ENCODE measurements around the gene DHDDS. TPM values are rescaled to one million over a fixed set of nuclear protein-coding genes. Genes with fewer than 3 reads are reported as not detected.

DHDDS gene
- total RNA-seq, 1 experiment from 2014 or later, result 17.0 TPM

GRCh38 chr1:26517766-26518049 is 85.6 kb downstream of the DHDDS start:
- Histone ChIP-seq H3K9me2 (replicated peaks; ENCODE audit: insufficient read depth, low read length) (no peaks in the 10 kb centered on the region), H3K4me2 (ENCODE audit: low read depth, low read length, poor library complexity, severe bottlenecking) (no peak overlapping the region), H4K20me1 (ENCODE audit: insufficient read depth, low read depth, low read length) (no peaks in the 10 kb centered on the region), H3K79me2 (ENCODE audit: low read length) (no peaks in the 10 kb centered on the region), H3K36me3 (ENCODE audit: insufficient read depth, low read length) (no peaks in the 10 kb centered on the region), H3K4me3 (ENCODE audit: low read length) (no peak overlapping the region), H2AFZ (ENCODE audit: low read length) (no peak overlapping the region), H3K9ac (ENCODE audit: low read length) (no peak overlapping the region), H3K27ac (ENCODE audit: low read length) (no peak overlapping the region), H3K4me1 (ENCODE audit: low read length) (no peaks in the 10 kb centered on the region), H3K27me3 (ENCODE audit: low read length) (no peaks in the 10 kb centered on the region), H3K9me3 (ENCODE audit: low read length) (no peaks in the 10 kb centered on the region)
- DNase-seq, result no peak

DNA sequence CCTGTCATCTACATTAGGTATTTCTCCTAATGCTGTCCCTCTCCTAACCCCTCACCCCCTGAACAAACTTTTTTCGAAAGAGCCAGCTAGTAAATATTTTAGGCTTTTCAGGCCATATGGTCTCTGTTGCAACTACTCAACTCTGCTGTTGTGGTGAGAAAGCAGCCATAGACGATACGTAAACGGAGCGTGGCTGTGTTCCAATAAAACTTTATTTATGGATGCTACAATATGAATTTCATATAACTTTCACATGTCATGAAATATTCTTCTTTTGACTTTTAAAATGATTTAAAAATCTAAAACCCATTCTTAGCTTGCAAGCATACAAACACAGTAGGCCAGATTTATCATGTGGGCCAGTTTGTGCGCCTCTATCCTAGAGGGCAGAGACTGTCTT is 86.2 kb downstream of the DHDDS start:
- no peak overlapping the region for H2AFZ ChIP-seq (ENCODE audit: low read length)
- no peaks in the 10 kb centered on the region for H3K9me2 ChIP-seq (replicated peaks; ENCODE audit: insufficient read depth, low read length)
- H3K36me3 ChIP-seq (ENCODE audit: insufficient read depth, low read length), result no peaks in the 10 kb centered on the region
- no peaks in the 10 kb centered on the region for H3K4me1 ChIP-seq (ENCODE audit: low read length)
- H3K4me3 ChIP-seq (ENCODE audit: low read length), result no peak overlapping the region
- no peaks in the 10 kb centered on the region for H4K20me1 ChIP-seq (ENCODE audit: insufficient read depth, low read depth, low read length)
- H3K79me2 ChIP-seq (ENCODE audit: low read length), result no peaks in the 10 kb centered on the region
- H3K4me2 ChIP-seq (ENCODE audit: low read depth, low read length, poor library complexity, severe bottlenecking), result no peak overlapping the region
- no peaks in the 10 kb centered on the region for H3K27me3 ChIP-seq (ENCODE audit: low read length)
- no peak for DNase-seq
- H3K9ac ChIP-seq (ENCODE audit: low read length), result no peak overlapping the region
- no peaks in the 10 kb centered on the region for H3K9me3 ChIP-seq (ENCODE audit: low read length)
- no peak overlapping the region for H3K27ac ChIP-seq (ENCODE audit: low read length)

- Histone ChIP-seq H2AFZ (ENCODE audit: low read length) (no peak overlapping the region), H3K27ac (ENCODE audit: low read length) (no peak overlapping the region), H4K20me1 (ENCODE audit: insufficient read depth, low read depth, low read length) (no peaks in the 10 kb centered on the region), H3K79me2 (ENCODE audit: low read length) (no peaks in the 10 kb centered on the region), H3K4me3 (ENCODE audit: low read length) (no peak overlapping the region), H3K4me2 (ENCODE audit: low read depth, low read length, poor library complexity, severe bottlenecking) (no peak overlapping the region), H3K9me3 (ENCODE audit: low read length) (no peaks in the 10 kb centered on the region), H3K9me2 (replicated peaks; ENCODE audit: insufficient read depth, low read length) (no peaks in the 10 kb centered on the region), H3K4me1 (ENCODE audit: low read length) (no peaks in the 10 kb centered on the region), H3K9ac (ENCODE audit: low read length) (no peak overlapping the region), H3K36me3 (ENCODE audit: insufficient read depth, low read length) (no peaks in the 10 kb centered on the region), H3K27me3 (ENCODE audit: low read length) (no peaks in the 10 kb centered on the region)
- DNase-seq, result no peak
Measured at GRCh38 chr1:26520339-26520738, 88.2 kb downstream of the DHDDS start.

Other genes starting within 250 kb of the DHDDS start
- not detected in 2 replicates for gene CATSPER4, start 241.7 kb upstream of the DHDDS start, total RNA-seq (2014; rRNA removed; shearing (Covaris generic); ENCODE audit: low replicate concordance)
- 23.8 and 31.5 TPM in 2 replicates for gene CEP85, start 198.1 kb upstream of the DHDDS start, total RNA-seq (2014; rRNA removed; shearing (Covaris generic); ENCODE audit: low replicate concordance)
- 108 and 143 TPM in 2 replicates for gene SH3BGRL3, start 152.2 kb upstream of the DHDDS start, total RNA-seq (2014; rRNA removed; shearing (Covaris generic); ENCODE audit: low replicate concordance)
- 20.7 and 56.0 TPM in 2 replicates for gene UBXN11, start 125.7 kb upstream of the DHDDS start, total RNA-seq (2014; rRNA removed; shearing (Covaris generic); ENCODE audit: low replicate concordance)
- 614 and 735 TPM in 2 replicates for gene CD52, start 114.4 kb upstream of the DHDDS start, total RNA-seq (2014; rRNA removed; shearing (Covaris generic); ENCODE audit: low replicate concordance)
- gene CRYBG2, start 78.2 kb upstream of the DHDDS start, total RNA-seq (2014; rRNA removed; shearing (Covaris generic); ENCODE audit: low replicate concordance), result 1.3 TPM in 1 of 2 replicates, not detected in the other
- not detected in 2 replicates for gene ZNF683, start 59.6 kb upstream of the DHDDS start, total RNA-seq (2014; rRNA removed; shearing (Covaris generic); ENCODE audit: low replicate concordance)
- gene LIN28A, start 21.5 kb upstream of the DHDDS start, total RNA-seq (2014; rRNA removed; shearing (Covaris generic); ENCODE audit: low replicate concordance), result 0.04 TPM in 1 of 2 replicates, not detected in the other
- gene HMGN2, start 40.1 kb downstream of the DHDDS start, total RNA-seq (2014; rRNA removed; shearing (Covaris generic); ENCODE audit: low replicate concordance), result 407 and 515 TPM in 2 replicates
- gene RPS6KA1, start 97.4 kb downstream of the DHDDS start, total RNA-seq (2014; rRNA removed; shearing (Covaris generic); ENCODE audit: low replicate concordance), result 85.3 and 106 TPM in 2 replicates

Measured in Karpas-422 (cell line).